Skeletal muscle satellite cell (primary cell): ENCODE measurements around the gene RNF212.

Experiments used
- H3K27me3 ChIP-seq: 2 replicates; pipeline ENCODE4 v1.7.0; 2013; ENCODE audit warnings: low read length; ENCODE audit not compliant: control insufficient read depth, insufficient read depth
- H3K36me3 ChIP-seq: 2 replicates; pipeline ENCODE4 v1.7.0; 2013; ENCODE audit warnings: mild to moderate bottlenecking, control low read depth, low read length; ENCODE audit not compliant: insufficient read depth
- H3K4me1 ChIP-seq: 2 replicates; pipeline ENCODE4 v1.7.0; 2013; ENCODE audit warnings: low read length; ENCODE audit not compliant: control insufficient read depth, insufficient read depth
- H3K4me2 ChIP-seq: 2 replicates; pipeline ENCODE4 v1.7.0; 2013; ENCODE audit warnings: mild to moderate bottlenecking, low read length
- H3K4me3 ChIP-seq: 2 replicates; pipeline ENCODE4 v1.7.0; 2013; ENCODE audit warnings: low read length
- H3K9ac ChIP-seq: 2 replicates; pipeline ENCODE4 v1.7.0; 2013; ENCODE audit warnings: mild to moderate bottlenecking, low read depth, low read length, moderate library complexity
- H3K9me3 ChIP-seq: replicated peaks from 2 replicates; pipeline ENCODE4 v1.7.0; 2013; ENCODE audit warnings: mild to moderate bottlenecking, control low read depth, low read length

RNF212 gene

DNA sequence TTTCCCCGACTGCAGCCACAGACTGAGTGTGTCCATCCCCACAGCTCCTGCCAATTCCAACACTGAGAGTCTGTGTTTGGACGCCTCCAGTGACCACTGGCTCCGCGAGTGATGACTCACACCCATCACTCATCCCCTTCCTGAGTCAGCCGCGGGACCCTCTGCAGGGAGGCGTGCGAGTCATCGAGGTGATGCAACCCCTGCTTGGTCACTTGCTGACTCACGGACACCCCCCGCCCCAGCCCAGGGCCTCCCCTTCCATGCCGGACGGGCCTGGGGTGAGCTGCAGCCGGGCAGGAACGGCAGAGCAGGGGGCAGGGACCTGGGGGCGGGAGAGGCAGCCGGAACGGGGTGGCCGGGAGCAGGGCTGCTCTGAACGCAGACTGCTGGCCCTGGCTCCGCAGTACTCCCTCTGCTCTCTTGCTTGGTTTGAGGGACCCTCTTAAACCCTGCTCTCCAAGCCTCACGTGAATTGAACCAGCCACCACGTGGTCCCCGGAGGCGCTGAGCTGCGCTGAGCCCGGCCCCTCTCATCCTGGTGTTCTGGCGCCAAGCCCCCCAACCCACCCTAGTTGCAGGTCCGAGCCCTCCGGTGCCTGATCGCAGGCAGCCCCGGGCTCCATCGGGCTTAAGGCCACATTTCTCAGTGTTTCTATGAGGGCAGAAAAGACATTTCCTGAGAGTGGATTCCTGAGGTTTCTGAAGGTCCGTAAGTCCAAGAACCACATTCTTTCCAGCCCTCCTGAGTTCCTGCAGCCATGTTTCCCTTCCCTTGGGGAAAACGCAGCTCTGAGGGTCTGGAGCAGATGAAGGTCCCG lies 69.5 kb downstream of the RNF212 start:
- no peaks in the 10 kb centered on the region for H3K36me3 ChIP-seq
- H3K4me3 ChIP-seq = peak overlapping the region; percentile 49
- H3K27me3 ChIP-seq = peaks cover 8% of the 10 kb centered on the region
- H3K9ac ChIP-seq = peak overlapping the region; percentile 65
- H3K4me1 ChIP-seq = peaks cover 77% of the 10 kb centered on the region
- peak overlapping the region; percentile 71 for H3K4me2 ChIP-seq
- no peaks in the 10 kb centered on the region for H3K9me3 ChIP-seq

DNA sequence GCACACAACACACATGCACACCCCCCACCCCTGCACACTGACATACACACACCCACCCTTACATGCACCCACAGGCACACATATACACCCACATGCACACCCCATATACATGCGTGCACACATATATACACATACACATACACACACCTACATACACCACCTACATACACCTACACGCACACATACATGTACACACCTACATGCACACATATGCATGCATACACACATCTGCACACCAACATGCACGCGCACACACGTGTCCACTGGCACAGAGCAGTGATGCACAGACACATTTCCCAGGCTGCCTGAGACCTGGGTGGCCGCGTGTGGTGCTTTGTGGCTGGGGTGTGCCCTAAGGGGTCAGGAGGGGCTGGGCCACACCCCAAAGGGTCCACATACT lies 70.2 kb downstream of the RNF212 start:
- Histone ChIP-seq H3K27me3 (peaks cover 7% of the 10 kb centered on the region), H3K4me3 (peak overlapping the region; percentile 28), H3K9me3 (no peaks in the 10 kb centered on the region), H3K36me3 (no peaks in the 10 kb centered on the region), H3K4me1 (peaks cover 78% of the 10 kb centered on the region), H3K4me2 (peak overlapping the region; percentile 65), H3K9ac (peak overlapping the region; percentile 36)

DNA sequence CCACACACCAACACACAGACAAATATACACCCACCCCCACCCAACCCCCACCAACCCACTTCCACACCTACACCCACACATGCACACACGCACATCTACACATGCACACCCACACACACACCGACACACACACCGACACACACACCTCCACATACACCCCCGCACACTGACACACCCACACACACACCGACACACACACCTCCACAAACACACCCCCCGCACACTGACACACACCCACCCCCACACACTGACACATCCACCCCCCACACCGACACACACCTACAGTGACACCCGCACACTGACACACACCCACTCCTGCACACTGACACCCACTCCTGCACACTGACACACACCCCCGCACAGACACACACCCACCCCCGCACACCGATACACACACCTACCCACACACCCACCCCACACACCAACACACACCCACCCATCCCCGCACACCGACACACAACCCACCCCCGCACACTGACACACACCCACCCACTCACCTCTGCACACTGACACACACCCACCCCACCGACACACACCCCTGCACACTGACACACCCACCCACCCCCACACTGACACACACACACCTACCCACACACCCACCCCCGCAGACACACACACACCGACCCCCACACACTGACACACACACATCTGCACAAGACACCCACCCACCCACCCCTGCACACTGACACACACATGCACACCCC lies 70.9 kb downstream of the RNF212 start:
- no peaks in the 10 kb centered on the region for H3K9me3 ChIP-seq
- peaks cover 7% of the 10 kb centered on the region for H3K27me3 ChIP-seq
- no peak overlapping the region for H3K9ac ChIP-seq
- no peak overlapping the region for H3K4me3 ChIP-seq
- H3K4me2 ChIP-seq = no peak overlapping the region
- no peaks in the 10 kb centered on the region for H3K36me3 ChIP-seq
- peaks cover 75% of the 10 kb centered on the region for H3K4me1 ChIP-seq

DNA sequence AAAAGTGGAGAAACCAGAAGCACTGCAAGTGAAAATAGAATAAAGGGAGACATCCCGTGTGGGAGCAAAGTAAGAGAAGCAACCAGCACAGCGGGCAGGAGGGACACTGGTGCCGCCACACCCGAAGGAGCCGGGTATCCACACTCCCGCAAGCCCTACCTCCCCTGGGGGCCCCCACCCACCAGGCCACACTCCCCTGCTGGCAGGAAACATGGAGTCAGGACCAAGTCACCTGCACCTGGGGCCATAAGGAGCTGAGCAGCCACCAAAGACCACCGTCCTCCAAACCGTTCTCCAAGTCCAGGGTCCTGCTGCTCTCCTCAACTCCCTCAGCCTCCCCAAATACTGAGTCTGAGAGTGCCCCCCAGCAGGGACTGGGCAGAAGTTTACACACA lies 71.4 kb downstream of the RNF212 start:
- H3K4me2 ChIP-seq = peak overlapping the region; percentile 14
- H3K4me1 ChIP-seq = peaks cover 69% of the 10 kb centered on the region
- no peak overlapping the region for H3K4me3 ChIP-seq
- H3K9ac ChIP-seq = no peak overlapping the region
- no peaks in the 10 kb centered on the region for H3K36me3 ChIP-seq
- no peaks in the 10 kb centered on the region for H3K9me3 ChIP-seq
- peaks cover 7% of the 10 kb centered on the region for H3K27me3 ChIP-seq

DNA sequence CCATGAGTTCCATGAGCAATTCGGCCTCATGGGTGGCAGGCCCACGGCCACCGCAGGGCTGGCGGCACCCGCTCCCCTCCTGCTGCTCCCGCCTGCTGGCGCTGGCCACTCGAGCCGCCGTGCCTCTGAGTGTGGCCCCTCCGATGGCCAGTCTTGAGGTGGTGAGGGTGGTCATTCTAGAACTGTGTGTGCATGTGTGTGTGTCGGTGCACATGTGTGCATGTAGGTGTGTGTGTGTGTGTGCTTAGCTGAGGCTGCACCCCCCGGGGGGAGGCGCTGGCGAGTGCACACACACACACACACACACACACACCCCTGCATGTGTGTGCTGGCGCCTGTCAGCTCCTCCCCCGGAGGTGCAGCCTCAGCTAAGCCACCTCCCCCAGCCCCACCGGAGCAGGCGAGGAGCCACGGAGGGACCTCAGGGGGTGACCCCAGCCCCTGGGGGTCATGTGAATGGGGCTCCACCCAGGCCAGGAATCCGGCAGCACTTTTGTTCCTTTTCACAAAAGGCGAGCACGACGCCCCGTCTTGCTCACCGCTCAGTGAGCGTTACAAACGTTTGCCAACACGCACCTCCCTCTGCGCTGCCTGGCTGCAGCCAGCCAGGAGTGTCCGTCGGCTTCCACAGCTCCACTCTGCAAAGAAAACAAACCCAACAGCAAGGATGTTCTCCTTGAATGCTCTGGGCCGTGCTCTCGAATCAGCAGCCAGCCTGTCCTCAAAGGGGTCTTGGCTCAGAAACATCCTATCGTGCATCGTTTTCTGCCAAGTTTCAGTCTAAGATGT lies 72.0 kb downstream of the RNF212 start:
- no peaks in the 10 kb centered on the region for H3K9me3 ChIP-seq
- no peak overlapping the region for H3K4me3 ChIP-seq
- H3K4me1 ChIP-seq = peaks cover 63% of the 10 kb centered on the region
- peak overlapping the region; percentile 14 for H3K4me2 ChIP-seq
- no peaks in the 10 kb centered on the region for H3K36me3 ChIP-seq
- H3K9ac ChIP-seq = no peak overlapping the region
- H3K27me3 ChIP-seq = peaks cover 7% of the 10 kb centered on the region

DNA sequence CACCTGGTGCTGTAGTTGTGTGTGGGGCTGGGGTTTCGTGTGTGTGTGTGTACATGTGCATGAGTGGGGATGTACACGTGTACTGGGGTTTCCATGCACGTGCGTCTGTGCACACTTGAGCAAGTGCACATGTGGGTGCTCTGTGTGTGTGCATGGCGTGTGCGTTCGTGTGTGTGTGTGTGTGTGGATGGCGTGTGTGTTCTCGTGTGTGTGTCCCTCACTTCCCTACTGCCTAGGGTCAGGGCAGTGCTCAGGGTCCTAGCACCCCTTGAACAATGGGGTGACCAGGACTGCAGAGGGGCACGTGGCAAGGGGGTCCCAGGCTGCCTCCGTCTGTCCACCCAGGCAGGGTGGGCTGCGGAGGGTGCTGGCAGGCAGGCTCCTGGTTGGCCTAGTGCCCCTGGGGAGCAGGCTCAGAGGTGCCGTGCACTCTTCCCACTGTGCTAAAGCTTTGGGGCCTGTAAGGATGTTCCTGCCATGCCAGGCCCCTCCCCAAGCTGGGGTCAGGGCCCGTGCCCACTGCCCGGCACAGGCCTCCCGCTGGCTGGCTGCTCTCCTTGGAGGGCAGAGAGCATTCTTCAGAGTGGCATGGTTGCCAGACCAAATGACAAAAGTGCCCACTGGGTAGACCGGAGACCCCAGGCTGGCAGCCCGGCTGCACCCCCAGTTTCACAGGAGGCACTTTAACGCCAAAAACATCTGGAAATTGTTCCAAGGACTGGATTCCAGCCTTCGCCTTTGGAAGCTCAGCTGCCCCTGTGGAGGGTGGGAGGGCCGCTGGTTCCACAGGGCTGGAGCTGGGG lies 72.8 kb downstream of the RNF212 start:
- no peak overlapping the region for H3K4me3 ChIP-seq
- H3K4me1 ChIP-seq = peaks cover 65% of the 10 kb centered on the region
- no peak overlapping the region for H3K4me2 ChIP-seq
- no peaks in the 10 kb centered on the region for H3K9me3 ChIP-seq
- H3K9ac ChIP-seq = no peak overlapping the region
- H3K27me3 ChIP-seq = peaks cover 5% of the 10 kb centered on the region
- no peaks in the 10 kb centered on the region for H3K36me3 ChIP-seq

DNA sequence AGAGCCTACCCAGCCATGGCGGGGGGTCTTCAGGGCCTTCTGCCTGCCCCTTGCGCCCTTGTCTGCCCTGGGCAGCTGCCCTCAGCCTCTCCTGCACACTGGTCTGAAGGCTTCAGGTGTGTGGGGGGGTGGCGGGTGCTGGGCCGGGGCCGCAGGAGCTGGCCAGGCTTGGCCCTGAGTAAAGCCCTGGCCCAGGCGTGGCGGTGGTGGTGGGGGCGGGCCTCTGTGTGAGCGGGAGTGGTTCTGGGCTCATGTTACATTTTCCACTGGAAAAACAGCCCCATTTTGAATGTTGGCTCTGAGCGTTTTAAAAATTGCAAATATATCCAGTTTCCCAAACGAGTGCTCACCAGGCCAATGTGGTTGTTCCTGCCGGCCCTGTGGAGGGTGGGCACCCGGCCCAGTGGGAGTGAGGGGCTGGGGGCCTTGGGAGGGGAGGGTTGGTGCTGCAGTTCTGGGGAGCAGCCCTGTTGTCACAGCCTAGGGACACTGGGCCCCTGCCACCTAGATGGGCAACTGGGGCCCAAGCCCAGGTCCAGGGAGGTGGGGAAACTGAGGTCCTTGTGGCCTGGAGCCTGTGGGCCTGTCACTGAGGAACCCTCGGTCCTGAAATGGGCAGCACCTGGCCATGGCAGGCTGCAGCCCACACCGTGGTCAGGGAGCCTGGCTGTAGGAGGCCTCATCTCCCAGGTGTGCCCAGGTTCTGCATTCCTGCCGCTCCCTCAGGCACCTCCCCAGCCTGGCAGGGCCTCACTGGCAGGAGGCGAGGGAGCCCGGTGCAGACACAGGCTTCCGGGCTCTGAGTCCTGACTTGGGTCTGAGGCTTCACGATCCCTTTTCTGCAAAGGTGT lies 73.6 kb downstream of the RNF212 start:
- Histone ChIP-seq H3K36me3 (no peaks in the 10 kb centered on the region), H3K4me1 (peaks cover 64% of the 10 kb centered on the region), H3K9me3 (no peaks in the 10 kb centered on the region), H3K4me3 (no peak overlapping the region), H3K9ac (peak overlapping the region; percentile 1), H3K27me3 (no peaks in the 10 kb centered on the region), H3K4me2 (no peak overlapping the region)

DNA sequence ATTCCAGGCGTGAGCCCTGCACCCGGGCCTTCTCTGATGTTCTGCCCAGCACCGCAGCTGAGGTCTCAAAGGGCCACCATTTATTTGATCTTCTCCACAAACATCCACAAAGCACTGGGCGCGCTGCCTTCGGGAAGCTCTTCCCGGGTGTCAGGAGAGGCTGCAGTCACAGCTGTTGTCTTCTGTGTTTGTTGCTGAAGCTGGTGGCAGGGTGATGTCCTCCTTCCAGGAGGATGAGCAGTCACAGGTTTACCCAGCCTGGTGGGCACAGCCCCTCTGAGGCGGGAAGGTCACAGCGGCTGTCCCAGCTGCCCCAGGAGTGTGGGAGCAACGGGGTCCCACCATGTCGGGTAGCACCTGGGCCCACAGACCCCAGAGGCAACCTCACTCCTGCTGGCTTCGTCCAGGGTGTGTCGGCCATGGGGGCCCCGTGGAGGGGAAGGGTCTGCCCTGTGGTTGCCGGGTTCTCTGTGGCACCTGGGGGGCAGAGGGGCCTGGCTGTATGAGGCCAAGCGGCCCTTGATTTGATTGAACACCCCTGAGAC lies 74.3 kb downstream of the RNF212 start:
- no peaks in the 10 kb centered on the region for H3K9me3 ChIP-seq
- peak overlapping the region; percentile 1 for H3K9ac ChIP-seq
- peaks cover 64% of the 10 kb centered on the region for H3K4me1 ChIP-seq
- no peak overlapping the region for H3K4me2 ChIP-seq
- H3K4me3 ChIP-seq = no peak overlapping the region
- H3K36me3 ChIP-seq = no peaks in the 10 kb centered on the region
- no peaks in the 10 kb centered on the region for H3K27me3 ChIP-seq

DNA sequence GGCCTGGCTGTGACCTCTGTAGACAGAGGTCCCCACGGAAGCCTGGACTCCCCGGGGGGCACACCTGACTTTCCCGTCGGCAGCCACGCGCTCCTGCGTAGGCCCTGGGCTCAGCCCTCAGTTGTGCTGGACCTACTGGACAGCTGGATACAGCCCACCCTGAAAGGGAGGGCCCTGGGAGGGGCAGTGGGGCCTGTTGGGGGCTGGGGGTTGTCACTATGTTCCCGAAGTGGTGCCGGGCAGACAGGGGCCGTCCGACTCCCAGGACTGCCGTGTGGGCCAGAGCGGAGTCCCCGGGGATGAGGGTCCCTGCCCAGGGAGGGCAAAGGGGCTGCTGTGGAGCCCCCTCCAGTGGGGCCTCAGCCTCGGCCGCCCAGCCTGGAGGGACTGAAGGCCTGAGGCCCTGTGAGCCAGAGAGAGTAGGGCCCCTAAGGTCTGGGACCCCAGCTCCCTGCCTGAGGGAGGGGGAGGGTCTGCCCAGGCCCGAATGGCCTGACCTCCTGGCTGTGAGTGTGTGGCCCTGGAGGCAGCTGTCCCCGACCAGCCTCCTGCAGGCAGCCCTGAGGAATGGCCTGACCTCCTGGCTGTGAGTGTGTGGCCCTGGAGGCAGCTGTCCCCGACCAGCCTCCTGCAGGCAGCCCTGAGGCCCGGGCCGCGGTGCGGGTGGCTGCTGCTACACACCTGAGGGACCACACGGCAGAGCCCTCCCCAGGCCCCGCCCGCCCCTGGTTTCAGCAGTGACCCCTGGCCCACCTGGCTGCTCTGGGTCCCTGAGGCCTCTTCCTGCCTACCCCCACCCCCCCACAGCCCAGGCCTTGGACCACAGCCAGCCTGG lies 76.2 kb downstream of the RNF212 start:
- Histone ChIP-seq H3K4me2 (no peak overlapping the region), H3K9ac (no peak overlapping the region), H3K36me3 (no peaks in the 10 kb centered on the region), H3K27me3 (peaks cover 13% of the 10 kb centered on the region), H3K4me1 (peaks cover 69% of the 10 kb centered on the region), H3K4me3 (no peak overlapping the region), H3K9me3 (no peaks in the 10 kb centered on the region)
